Vagina (tissue), 2 donors: ENCODE results near the gene ALPK1. TPM values are rescaled to one million over a fixed set of nuclear protein-coding genes. Genes with fewer than 3 reads are reported as not detected.

Experiments
- DNase-seq, 2 donors: peaks; one replicate each; pipeline ENCODE4 v3.0.0-alpha.2; 2017; ENCODE audit errors: extremely low spot score in 2 of 2
- H3K27ac ChIP-seq: fragments of 200-600 bp; sonication (generic); one replicate; pipeline ENCODE4 v1.5.1; 2019
- H3K27me3 ChIP-seq: fragments of 200-600 bp; sonication (generic); one replicate; pipeline ENCODE4 v1.5.1; 2019
- H3K36me3 ChIP-seq, 2 donors: fragments of 200-600 bp; sonication (generic); one replicate each; pipeline ENCODE4 v1.5.1; 2017 to 2019
- H3K4me1 ChIP-seq: fragments of 200-600 bp; sonication (generic); one replicate; pipeline ENCODE4 v1.5.1; 2019
- H3K4me3 ChIP-seq, 2 donors: fragments of 200-600 bp; sonication (generic); 1 replicate in 1 of 2; 2 replicates in 1 of 2; pipeline ENCODE4 v1.5.1; 2016 to 2019
- H3K9me3 ChIP-seq: fragments of 200-600 bp; sonication (generic); one replicate; pipeline ENCODE4 v1.5.1; 2019
- POLR2A ChIP-seq, 2 donors: fragments of 450-650 bp; IDR thresholded peaks; one replicate each; pipeline ENCODE4 v1.6.1; 2017; ENCODE audit warnings: antibody characterized with exemption in 2 of 2, mild to moderate bottlenecking in 2 of 2, moderate library complexity in 2 of 2
- POLR2AphosphoS5 ChIP-seq, 2 donors: sonication (generic); formaldehyde crosslinking; IDR thresholded peaks; one replicate each; pipeline ENCODE4 v1.9.0; 2017; ENCODE audit warnings: antibody characterized with exemption in 2 of 2, mild to moderate bottlenecking in 2 of 2, low read depth in 1 of 2; ENCODE audit not compliant: insufficient read depth in 1 of 2
- intact Hi-C: fragments of 100-400 bp; cut with DNase I; formaldehyde crosslinking; loops from one replicate; pipeline ENCODE4 v1.15.1; 2023
- total RNA-seq: library from RNA; depleted of rRNA; stranded (reverse); fragments of >200 nt; gene quantifications from one replicate; pipeline ENCODE4 v1.2.3, GENCODE V29; 2016
- TF ChIP-seq, protein P1 (sequence below), 3 experiments: fragments of 450-650 bp in 2 of 3; fragments of 200-600 bp in 1 of 3; sonication (generic) in 1 of 3; IDR thresholded peaks; one replicate each; pipeline ENCODE4 v1.5.1; 2017 to 2019; ENCODE audit warnings: antibody characterized with exemption in 3 of 3, mild to moderate bottlenecking in 2 of 3, moderate library complexity in 2 of 3

The ALPK1 gene
- total RNA-seq, 1 donor from 2014 or later: 32.2 TPM

DNA sequence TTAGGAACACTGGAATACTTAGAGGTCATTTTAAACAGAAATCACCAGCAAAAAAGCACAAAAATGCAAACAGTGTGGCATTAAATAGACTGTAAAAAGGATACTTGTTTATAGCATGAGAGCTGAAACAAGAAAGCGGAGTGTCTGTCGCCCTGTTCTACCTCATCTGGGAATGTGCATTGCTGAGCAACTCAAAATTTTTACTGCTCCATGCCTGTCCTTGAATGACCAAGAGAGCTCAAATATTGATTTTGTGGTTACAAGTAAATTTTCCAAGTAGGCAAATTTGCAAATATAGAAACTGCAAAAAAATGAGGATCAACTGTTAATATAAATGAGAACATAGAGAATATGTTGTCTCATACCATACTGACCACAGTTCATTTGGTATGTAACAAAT lies 40.1 kb upstream of the ALPK1 start:
- no peaks in the 10 kb centered on the region for H3K9me3 ChIP-seq
- intact Hi-C loops: no loop called here
- no peaks in the 10 kb centered on the region for H3K36me3 ChIP-seq
- H3K4me1 ChIP-seq: no peaks in the 10 kb centered on the region
- no peak overlapping the region for H3K4me3 ChIP-seq
- no peak for TF ChIP-seq POLR2AphosphoS5 (IDR thresholded peaks at IDR 0.05; ENCODE audit: insufficient read depth in 1 of 2, low read depth in 1 of 2)
- TF ChIP-seq POLR2A (IDR thresholded peaks at IDR 0.05): no peak
- TF ChIP-seq, protein P1, sequence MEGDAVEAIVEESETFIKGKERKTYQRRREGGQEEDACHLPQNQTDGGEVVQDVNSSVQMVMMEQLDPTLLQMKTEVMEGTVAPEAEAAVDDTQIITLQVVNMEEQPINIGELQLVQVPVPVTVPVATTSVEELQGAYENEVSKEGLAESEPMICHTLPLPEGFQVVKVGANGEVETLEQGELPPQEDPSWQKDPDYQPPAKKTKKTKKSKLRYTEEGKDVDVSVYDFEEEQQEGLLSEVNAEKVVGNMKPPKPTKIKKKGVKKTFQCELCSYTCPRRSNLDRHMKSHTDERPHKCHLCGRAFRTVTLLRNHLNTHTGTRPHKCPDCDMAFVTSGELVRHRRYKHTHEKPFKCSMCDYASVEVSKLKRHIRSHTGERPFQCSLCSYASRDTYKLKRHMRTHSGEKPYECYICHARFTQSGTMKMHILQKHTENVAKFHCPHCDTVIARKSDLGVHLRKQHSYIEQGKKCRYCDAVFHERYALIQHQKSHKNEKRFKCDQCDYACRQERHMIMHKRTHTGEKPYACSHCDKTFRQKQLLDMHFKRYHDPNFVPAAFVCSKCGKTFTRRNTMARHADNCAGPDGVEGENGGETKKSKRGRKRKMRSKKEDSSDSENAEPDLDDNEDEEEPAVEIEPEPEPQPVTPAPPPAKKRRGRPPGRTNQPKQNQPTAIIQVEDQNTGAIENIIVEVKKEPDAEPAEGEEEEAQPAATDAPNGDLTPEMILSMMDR (IDR thresholded peaks at IDR 0.05): no peak
- no peak overlapping the region for H3K27ac ChIP-seq
- DNase-seq: no peak
- no peaks in the 10 kb centered on the region for H3K27me3 ChIP-seq

DNA sequence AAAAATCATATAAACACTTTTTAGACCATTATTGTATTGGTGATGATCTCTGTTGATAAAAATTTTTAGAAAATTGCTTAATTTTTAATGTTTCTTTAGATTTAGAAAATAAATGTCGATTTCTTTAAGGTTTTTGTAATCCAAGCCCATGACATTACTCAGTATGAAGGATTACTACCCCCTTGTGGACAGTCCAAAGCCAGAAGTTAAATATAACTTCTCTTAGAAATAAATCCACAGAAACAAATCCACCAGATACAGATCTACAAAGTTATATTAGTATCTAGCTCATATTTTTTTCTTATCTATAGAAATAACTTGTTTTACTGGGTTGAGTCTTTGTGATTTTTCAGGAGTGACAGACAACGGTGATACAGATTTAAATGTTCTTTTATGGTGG lies 30.3 kb upstream of the ALPK1 start:
- no peaks in the 10 kb centered on the region for H3K9me3 ChIP-seq
- no peak for DNase-seq
- TF ChIP-seq POLR2A (IDR thresholded peaks at IDR 0.05) (no peak), POLR2AphosphoS5 (IDR thresholded peaks at IDR 0.05; ENCODE audit: insufficient read depth in 1 of 2, low read depth in 1 of 2) (no peak)
- TF ChIP-seq, protein P1 (IDR thresholded peaks at IDR 0.05): peak in 1 of 3 experiments; percentile 10
- peaks cover 0 to 17% of the 10 kb centered on the region in 2 donors for H3K36me3 ChIP-seq
- intact Hi-C loops: no loop called here
- H3K27me3 ChIP-seq: no peaks in the 10 kb centered on the region
- no peak overlapping the region for H3K27ac ChIP-seq
- H3K4me1 ChIP-seq: no peaks in the 10 kb centered on the region
- H3K4me3 ChIP-seq: no peak overlapping the region

DNA sequence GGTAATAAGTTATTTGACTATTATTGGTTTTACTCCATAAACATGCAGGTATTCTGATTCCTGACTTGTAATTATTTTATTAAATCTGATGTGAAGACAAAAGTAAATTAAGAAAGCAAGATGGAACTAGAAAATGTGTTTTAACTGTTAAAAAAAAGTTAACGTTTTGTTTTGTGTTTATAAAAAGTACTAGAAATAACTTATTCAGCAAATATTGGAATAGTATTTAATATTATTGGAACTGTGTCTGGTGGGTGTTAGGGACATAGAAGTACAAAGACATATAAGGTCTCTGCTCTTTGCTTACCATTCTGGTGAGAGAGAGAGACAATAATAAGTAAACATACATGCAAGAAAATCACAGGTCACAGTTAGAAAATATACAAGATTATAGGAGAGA lies 27.1 kb upstream of the ALPK1 start:
- Histone ChIP-seq H3K27ac (no peak overlapping the region), H3K9me3 (no peaks in the 10 kb centered on the region), H3K36me3 (peaks cover 0 to 5% of the 10 kb centered on the region in 2 donors), H3K4me1 (no peaks in the 10 kb centered on the region), H3K4me3 (no peak overlapping the region), H3K27me3 (no peaks in the 10 kb centered on the region)
- intact Hi-C loops: no loop called here
- no peak for DNase-seq
- TF ChIP-seq POLR2AphosphoS5 (IDR thresholded peaks at IDR 0.05; ENCODE audit: insufficient read depth in 1 of 2, low read depth in 1 of 2) (no peak), POLR2A (IDR thresholded peaks at IDR 0.05) (no peak)
- TF ChIP-seq, protein P1 (IDR thresholded peaks at IDR 0.05): no peak

DNA sequence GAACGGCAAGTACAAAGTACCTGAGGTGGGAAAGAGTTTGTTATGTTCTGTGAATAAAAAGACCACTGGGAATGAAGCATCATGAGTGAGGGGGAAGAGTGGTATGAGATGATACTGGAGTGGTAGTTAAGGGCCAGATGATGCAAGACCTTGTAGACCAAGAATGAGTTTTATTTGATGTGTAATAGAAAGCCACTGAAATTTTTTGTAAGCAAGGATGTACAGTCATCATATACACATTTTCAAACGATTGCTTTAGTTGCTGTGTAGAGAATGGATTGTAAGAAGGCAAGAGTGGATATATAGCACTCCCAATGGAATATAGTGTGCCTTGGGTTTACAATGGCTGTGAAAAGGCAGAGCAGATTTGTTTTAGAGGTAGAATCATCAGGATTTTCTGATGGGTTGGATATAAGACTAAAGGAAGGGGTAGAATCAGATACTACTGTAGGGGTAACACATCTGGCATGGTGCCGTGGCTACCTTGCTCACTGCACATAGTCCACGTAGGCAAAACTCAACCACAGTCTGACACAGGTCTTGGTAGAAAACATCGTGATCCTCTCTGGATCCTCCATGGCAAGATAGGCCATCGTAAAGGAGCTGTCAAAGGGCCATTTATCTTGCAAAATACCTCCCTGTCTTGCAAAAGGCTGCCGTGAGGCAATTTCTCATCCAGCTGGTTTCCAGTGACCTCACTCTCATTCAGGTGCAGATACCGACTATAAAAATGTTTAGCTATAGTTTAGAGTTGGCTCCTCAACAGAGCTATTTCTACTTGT lies 26.3 kb upstream of the ALPK1 start:
- Histone ChIP-seq H3K36me3 (peaks cover 0 to 1% of the 10 kb centered on the region in 2 donors), H3K9me3 (no peaks in the 10 kb centered on the region), H3K4me3 (no peak overlapping the region), H3K4me1 (no peaks in the 10 kb centered on the region), H3K27me3 (no peaks in the 10 kb centered on the region), H3K27ac (no peak overlapping the region)
- DNase-seq: no peak
- intact Hi-C loops: no loop called here
- TF ChIP-seq POLR2AphosphoS5 (IDR thresholded peaks at IDR 0.05; ENCODE audit: insufficient read depth in 1 of 2, low read depth in 1 of 2) (peak in 1 of 2 donors; percentile 30), POLR2A (IDR thresholded peaks at IDR 0.05) (no peak)

DNA sequence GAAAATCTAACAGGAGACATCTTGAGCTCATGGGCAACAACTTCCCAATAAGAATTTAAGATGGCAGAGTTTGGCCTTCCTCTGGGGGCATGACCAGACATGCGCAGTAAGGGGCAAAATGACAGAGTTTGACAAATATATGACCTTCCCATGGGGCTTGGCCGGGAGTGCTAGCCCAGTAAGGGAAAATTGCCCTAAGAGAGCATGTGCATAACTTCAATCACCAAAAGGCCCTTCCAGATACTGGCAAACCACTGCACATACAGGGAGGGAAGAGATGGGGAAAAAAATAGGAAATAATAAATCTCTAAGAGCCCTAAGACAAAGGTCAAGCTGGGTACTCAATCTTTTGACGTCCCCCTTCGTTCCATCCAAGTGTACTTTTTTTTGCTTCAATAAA lies 24.9 kb upstream of the ALPK1 start:
- Histone ChIP-seq H3K36me3 (peaks cover 0 to 9% of the 10 kb centered on the region in 2 donors), H3K4me1 (peaks cover 11% of the 10 kb centered on the region), H3K27ac (no peak overlapping the region), H3K4me3 (no peak overlapping the region), H3K27me3 (no peaks in the 10 kb centered on the region), H3K9me3 (no peaks in the 10 kb centered on the region)
- intact Hi-C loops: no loop called here
- no peak for DNase-seq
- TF ChIP-seq, protein P1 (IDR thresholded peaks at IDR 0.05): no peak
